ENCODE data around the gene OR2AG1.
"Not testable (repeated sequence)": the region's sequence is repeated elsewhere in the genome, so short reads cannot be mapped to it uniquely, and the experiment has no call there.

OR2AG1 gene

GRCh38 chr11:6794639-6795038 is 11.8 kb downstream of the OR2AG1 start:
- no peak for DNase-seq

GRCh38 chr11:6799402-6799801 is 16.6 kb downstream of the OR2AG1 start, which contains the start of gene OR6A2:
Gene OR6A2, minus strand, starts transcription at chr11:6799689. Its CDS starts 3,981 bp downstream, at chr11:6795708.
- DNase-seq: no peak

GRCh38 chr11:6801075-6801474 is 18.3 kb downstream of the OR2AG1 start:
- not testable (repeated sequence) for DNase-seq

- peak in 1 of 2 donors; percentile 64 for DNase-seq
These were observed 29.7 kb downstream of the OR2AG1 start for GRCh38 chr11:6812390-6813005.

- DNase-seq: no peak
These were observed 30.8 kb downstream of the OR2AG1 start for GRCh38 chr11:6813656-6814055.

GRCh38 chr11:6817694-6818093 is 34.9 kb downstream of the OR2AG1 start:
- no peak for DNase-seq

- DNase-seq: no peak
These were observed 36.1 kb downstream of the OR2AG1 start for GRCh38 chr11:6818967-6819366.

GRCh38 chr11:6824136-6824823 is 41.5 kb downstream of the OR2AG1 start:
- no peak for DNase-seq

- DNase-seq: no peak
These were observed 42.5 kb downstream of the OR2AG1 start for GRCh38 chr11:6825231-6825744.

GRCh38 chr11:6828103-6828502 is 45.3 kb downstream of the OR2AG1 start:
- DNase-seq: no peak

- DNase-seq: no peak
These were observed 50.5 kb downstream of the OR2AG1 start for GRCh38 chr11:6833356-6833755.

- DNase-seq: no peak
These were observed 51.2 kb downstream of the OR2AG1 start for GRCh38 chr11:6834021-6834420.
